Suprapubic skin (tissue), 4 donors: ENCODE data around the gene TMC2. TPM values are rescaled to one million over a fixed set of nuclear protein-coding genes. Genes with fewer than 3 reads are reported as not detected.
A peak's percentile ranks its signal among the peaks of the same experiment; 100 is the strongest.
"Not testable (repeated sequence)": the region's sequence is repeated elsewhere in the genome, so short reads cannot be mapped to it uniquely, and the experiment has no call there.

Source experiments
- DNase-seq, 2 donors: peaks; one replicate each; pipeline ENCODE4 v3.0.0-alpha.2; 2019; ENCODE audit warnings: low spot score in 2 of 2
- H3K27ac ChIP-seq: fragments of 200-600 bp; sonication (generic); one replicate; pipeline ENCODE4 v1.5.1; 2019
- H3K27me3 ChIP-seq: fragments of 200-600 bp; sonication (generic); one replicate; pipeline ENCODE4 v1.5.1; 2019
- H3K36me3 ChIP-seq: fragments of 200-600 bp; sonication (generic); one replicate; pipeline ENCODE4 v1.5.1; 2019
- H3K4me1 ChIP-seq: fragments of 200-600 bp; sonication (generic); one replicate; pipeline ENCODE4 v1.5.1; 2019
- H3K4me3 ChIP-seq: fragments of 200-600 bp; sonication (generic); one replicate; pipeline ENCODE4 v1.5.1; 2019; ENCODE audit warnings: mild to moderate bottlenecking
- H3K9me3 ChIP-seq: fragments of 200-600 bp; sonication (generic); one replicate; pipeline ENCODE4 v1.5.1; 2019
- CTCF ChIP-seq, 2 donors: fragments of 200-600 bp in 1 of 2; fragments of 450-650 bp in 1 of 2; sonication (generic) in 1 of 2; IDR thresholded peaks; one replicate each; pipeline ENCODE4 v1.5.1; 2016 to 2019; ENCODE audit warnings: antibody characterized with exemption in 2 of 2, mild to moderate bottlenecking in 1 of 2, moderate library complexity in 1 of 2
- EP300 ChIP-seq: sonication (generic); formaldehyde crosslinking; IDR thresholded peaks from one replicate; pipeline ENCODE4 v1.6.1; 2017; ENCODE audit warnings: antibody characterized with exemption
- POLR2A ChIP-seq, 2 donors: fragments of 450-650 bp; IDR thresholded peaks; one replicate each; pipeline ENCODE4 v1.6.1; 2017; ENCODE audit warnings: antibody characterized with exemption in 2 of 2, mild to moderate bottlenecking in 2 of 2, moderate library complexity in 2 of 2
- POLR2AphosphoS5 ChIP-seq, 3 donors: sonication (generic); formaldehyde crosslinking; IDR thresholded peaks; one replicate each; pipeline ENCODE4 v1.6.1; 2017; ENCODE audit warnings: antibody characterized with exemption in 3 of 3
- WGBS: methylation state at CpG from one replicate; pipeline ENCODE4 v1.1.5; 2018; 5-methylcytosine and 5-hydroxymethylcytosine counted together
- total RNA-seq, 4 donors: library from RNA; depleted of rRNA; stranded (reverse); fragments of >200 nt; gene quantifications; one replicate each; pipeline ENCODE4 v1.1.0, GENCODE V29; 2016

The TMC2 gene
- total RNA-seq, 4 donors from 2014 or later, result not detected

- H3K9me3 ChIP-seq, result no peaks in the 10 kb centered on the region
- WGBS, result 34% methylated on average over 4 of the region's 4 CpGs
- TF ChIP-seq CTCF (IDR thresholded peaks at IDR 0.05) (no peak), POLR2A (IDR thresholded peaks at IDR 0.05) (no peak), EP300 (no peak), POLR2AphosphoS5 (IDR thresholded peaks at IDR 0.05) (no peak)
Measured at GRCh38 chr20:2671977-2672376, 135.6 kb downstream of the TMC2 start.

GRCh38 chr20:2672446-2672845, 136.1 kb downstream of the TMC2 start:
- DNase-seq, result peak in 1 of 2 donors; percentile 31
- H3K27me3 ChIP-seq, result no peaks in the 10 kb centered on the region
- no peak for TF ChIP-seq POLR2AphosphoS5 (IDR thresholded peaks at IDR 0.05)
- TF ChIP-seq CTCF (IDR thresholded peaks at IDR 0.05), result no peak
- no peak for TF ChIP-seq EP300
- no peak for TF ChIP-seq POLR2A (IDR thresholded peaks at IDR 0.05)
- H3K4me1 ChIP-seq, result no peaks in the 10 kb centered on the region
- H3K4me3 ChIP-seq, result no peak overlapping the region
- no peaks in the 10 kb centered on the region for H3K9me3 ChIP-seq
- 80% methylated on average over 3 of the region's 3 CpGs for WGBS
- H3K27ac ChIP-seq, result no peak overlapping the region
- no peaks in the 10 kb centered on the region for H3K36me3 ChIP-seq

More at GRCh38 chr20:2671977-2672376, 135.6 kb downstream of the TMC2 start:
- Histone ChIP-seq H3K4me1 (no peaks in the 10 kb centered on the region), H3K27me3 (no peaks in the 10 kb centered on the region), H3K4me3 (no peak overlapping the region), H3K36me3 (no peaks in the 10 kb centered on the region), H3K27ac (no peak overlapping the region)
- peak in 1 of 2 donors; percentile 16 for DNase-seq

- Histone ChIP-seq H3K4me3 (no peak overlapping the region), H3K27ac (no peak overlapping the region), H3K36me3 (no peaks in the 10 kb centered on the region), H3K27me3 (no peaks in the 10 kb centered on the region), H3K9me3 (no peaks in the 10 kb centered on the region), H3K4me1 (no peaks in the 10 kb centered on the region)
- TF ChIP-seq CTCF (IDR thresholded peaks at IDR 0.05) (no peak), EP300 (no peak)
- no peak for DNase-seq
- 90% methylated on average over 4 of the region's 4 CpGs for WGBS
Measured at GRCh38 chr20:2673453-2673852, 137.1 kb downstream of the TMC2 start.

GRCh38 chr20:2680046-2680445, 143.7 kb downstream of the TMC2 start:
- WGBS, result 68% methylated on average over 4 of the region's 4 CpGs
- DNase-seq, result no peak
- no peaks in the 10 kb centered on the region for H3K9me3 ChIP-seq
- no peak overlapping the region for H3K4me3 ChIP-seq
- no peaks in the 10 kb centered on the region for H3K4me1 ChIP-seq
- no peaks in the 10 kb centered on the region for H3K36me3 ChIP-seq
- H3K27ac ChIP-seq, result no peak overlapping the region
- TF ChIP-seq EP300, result no peak
- no peak for TF ChIP-seq CTCF (IDR thresholded peaks at IDR 0.05)
- TF ChIP-seq POLR2AphosphoS5 (IDR thresholded peaks at IDR 0.05), result no peak
- TF ChIP-seq POLR2A (IDR thresholded peaks at IDR 0.05), result no peak
- H3K27me3 ChIP-seq, result peaks cover 8% of the 10 kb centered on the region

- H3K4me1 ChIP-seq, H3K4me3 ChIP-seq, H3K27ac ChIP-seq, DNase-seq, H3K9me3 ChIP-seq, H3K36me3 ChIP-seq: not testable (repeated sequence)
- WGBS, result 90% methylated on average over 3 of the region's 3 CpGs
- peaks cover 24% of the 10 kb centered on the region for H3K27me3 ChIP-seq
Measured at GRCh38 chr20:2682040-2682439, 145.7 kb downstream of the TMC2 start.

GRCh38 chr20:2684817-2685216, 148.4 kb downstream of the TMC2 start:
- H3K27ac ChIP-seq, DNase-seq, H3K4me3 ChIP-seq, H3K9me3 ChIP-seq, H3K36me3 ChIP-seq, H3K4me1 ChIP-seq: not testable (repeated sequence)
- peaks cover 28% of the 10 kb centered on the region for H3K27me3 ChIP-seq
- 82% methylated on average over 4 of the region's 4 CpGs for whole genome bisulfite sequencing
